ENCODE data around the gene DVL3. TPM values are rescaled to one million over a fixed set of nuclear protein-coding genes. Genes with fewer than 3 reads are reported as not detected.

DVL3 gene
- total RNA-seq, 4 donors from 2014 or later = 36.5 to 58.1 (median 48.0) TPM

DNA sequence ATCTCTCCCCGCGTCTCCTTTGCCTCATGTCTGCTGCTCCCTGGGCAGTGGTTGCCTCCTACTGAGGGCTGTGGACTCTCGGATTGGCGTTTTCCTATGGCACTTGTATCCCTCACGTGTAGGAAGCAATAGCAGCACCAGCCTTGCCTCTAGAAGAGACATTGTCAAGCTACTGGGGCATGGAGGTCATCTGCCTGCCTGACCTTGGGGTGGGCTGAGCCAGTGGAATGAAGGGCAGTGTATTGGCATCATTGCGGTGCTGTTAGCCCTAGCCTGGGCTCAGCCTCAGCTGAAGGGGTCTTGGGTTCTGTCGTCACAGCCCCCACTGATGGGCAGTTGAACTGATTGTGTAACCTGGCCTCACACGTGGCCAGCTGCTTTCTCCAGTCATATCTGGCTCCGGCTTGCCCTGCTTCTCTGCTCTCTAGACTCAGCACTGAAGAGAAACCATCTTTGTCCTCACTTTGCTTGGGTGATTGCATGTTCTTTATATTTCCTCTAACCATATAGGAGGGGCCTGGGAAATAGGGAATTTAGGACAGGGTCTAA, 38.9 kb downstream of the DVL3 start:
- intact Hi-C loops (cut with DNase I; ENCODE audit: low total_unique reads) = no loop called here
- TF ChIP-seq POLR2A (IDR thresholded peaks at IDR 0.05) = no peak
- in situ Hi-C loops (cut with MboI; ENCODE audit: low sequenced_read_pairs in 4 of 4) = no loop called here
- Histone ChIP-seq H3K36me3 (peaks cover 0 to 69% of the 10 kb centered on the region in 2 donors), H3K4me3 (no peak overlapping the region), H3K27ac (no peak overlapping the region), H3K27me3 (no peaks in the 10 kb centered on the region), H3K4me1 (no peaks in the 10 kb centered on the region), H3K9me3 (no peaks in the 10 kb centered on the region)
- ATAC-seq (no peak), DNase-seq (no peak)

DNA sequence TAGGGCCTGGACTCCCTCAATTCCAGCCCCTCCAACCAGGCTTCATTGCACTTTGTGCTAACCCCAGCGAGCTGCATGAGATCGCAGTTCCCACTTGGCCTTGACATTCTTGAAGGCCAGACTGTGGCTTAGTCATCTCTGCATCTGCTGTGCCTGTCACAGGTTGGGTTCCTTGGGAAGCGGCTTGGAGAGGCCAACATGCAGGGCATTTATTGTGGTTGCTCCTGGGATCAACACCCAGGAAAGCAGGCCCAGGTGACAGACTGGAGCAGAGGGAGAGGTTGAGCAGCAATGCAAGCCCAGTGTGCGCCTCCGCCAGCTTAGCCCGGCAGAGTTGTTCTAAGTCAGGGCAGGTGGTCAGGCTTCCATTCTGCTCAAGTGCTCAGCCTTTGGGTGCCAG, 41.4 kb downstream of the DVL3 start:
- intact Hi-C loops (cut with DNase I; ENCODE audit: low total_unique reads) (no loop called here), in situ Hi-C loops (cut with MboI; ENCODE audit: low sequenced_read_pairs in 4 of 4) (no loop called here)
- peak in 1 of 2 donors; percentile 51 for ATAC-seq

GRCh38 chr3:184198509-184198908, 43.3 kb downstream of the DVL3 start:
- H3K36me3 ChIP-seq = peaks cover 0 to 24% of the 10 kb centered on the region in 2 donors
- H3K27ac ChIP-seq = no peak overlapping the region
- H3K4me1 ChIP-seq = no peaks in the 10 kb centered on the region
- TF ChIP-seq, protein P1, sequence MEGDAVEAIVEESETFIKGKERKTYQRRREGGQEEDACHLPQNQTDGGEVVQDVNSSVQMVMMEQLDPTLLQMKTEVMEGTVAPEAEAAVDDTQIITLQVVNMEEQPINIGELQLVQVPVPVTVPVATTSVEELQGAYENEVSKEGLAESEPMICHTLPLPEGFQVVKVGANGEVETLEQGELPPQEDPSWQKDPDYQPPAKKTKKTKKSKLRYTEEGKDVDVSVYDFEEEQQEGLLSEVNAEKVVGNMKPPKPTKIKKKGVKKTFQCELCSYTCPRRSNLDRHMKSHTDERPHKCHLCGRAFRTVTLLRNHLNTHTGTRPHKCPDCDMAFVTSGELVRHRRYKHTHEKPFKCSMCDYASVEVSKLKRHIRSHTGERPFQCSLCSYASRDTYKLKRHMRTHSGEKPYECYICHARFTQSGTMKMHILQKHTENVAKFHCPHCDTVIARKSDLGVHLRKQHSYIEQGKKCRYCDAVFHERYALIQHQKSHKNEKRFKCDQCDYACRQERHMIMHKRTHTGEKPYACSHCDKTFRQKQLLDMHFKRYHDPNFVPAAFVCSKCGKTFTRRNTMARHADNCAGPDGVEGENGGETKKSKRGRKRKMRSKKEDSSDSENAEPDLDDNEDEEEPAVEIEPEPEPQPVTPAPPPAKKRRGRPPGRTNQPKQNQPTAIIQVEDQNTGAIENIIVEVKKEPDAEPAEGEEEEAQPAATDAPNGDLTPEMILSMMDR (IDR thresholded peaks at IDR 0.05 in 4 of 5, conservative IDR thresholded peaks at IDR 0.05 in 1 of 5) = no peak
- TF ChIP-seq POLR2A (IDR thresholded peaks at IDR 0.05) = no peak
- intact Hi-C loops (cut with DNase I; ENCODE audit: low total_unique reads) (no loop called here), in situ Hi-C loops (cut with MboI; ENCODE audit: low sequenced_read_pairs in 4 of 4) (no loop called here)
- H3K27me3 ChIP-seq = no peaks in the 10 kb centered on the region
- H3K4me3 ChIP-seq = no peak overlapping the region
- DNase-seq (no peak), ATAC-seq (no peak)
- no peaks in the 10 kb centered on the region for H3K9me3 ChIP-seq

More for the DNA sequence above, 41.4 kb downstream of the DVL3 start:
- no peak for TF ChIP-seq POLR2A (IDR thresholded peaks at IDR 0.05)
- TF ChIP-seq, protein P1 (IDR thresholded peaks at IDR 0.05 in 4 of 5, conservative IDR thresholded peaks at IDR 0.05 in 1 of 5) = no peak
- Histone ChIP-seq H3K4me1 (no peaks in the 10 kb centered on the region), H3K36me3 (peaks cover 0 to 44% of the 10 kb centered on the region in 2 donors), H3K27ac (no peak overlapping the region), H3K27me3 (no peaks in the 10 kb centered on the region), H3K9me3 (no peaks in the 10 kb centered on the region), H3K4me3 (no peak overlapping the region)
- DNase-seq = no peak

GRCh38 chr3:184200825-184201224, 45.6 kb downstream of the DVL3 start:
- no peaks in the 10 kb centered on the region for H3K27me3 ChIP-seq
- in situ Hi-C loops (cut with MboI; ENCODE audit: low sequenced_read_pairs in 4 of 4) (no loop called here), intact Hi-C loops (cut with DNase I; ENCODE audit: low total_unique reads) (no loop called here)
- H3K4me1 ChIP-seq = no peaks in the 10 kb centered on the region
- ATAC-seq = no peak
- no peak overlapping the region for H3K4me3 ChIP-seq
- peaks cover 0 to 1% of the 10 kb centered on the region in 2 donors for H3K36me3 ChIP-seq
- H3K9me3 ChIP-seq = no peaks in the 10 kb centered on the region
- DNase-seq = no peak
- H3K27ac ChIP-seq = no peak overlapping the region
- TF ChIP-seq POLR2A (IDR thresholded peaks at IDR 0.05) = no peak

GRCh38 chr3:184203526-184203925, 48.3 kb downstream of the DVL3 start:
- H3K27ac ChIP-seq = no peak overlapping the region
- no peaks in the 10 kb centered on the region for H3K9me3 ChIP-seq
- TF ChIP-seq, protein P1 (IDR thresholded peaks at IDR 0.05 in 4 of 5, conservative IDR thresholded peaks at IDR 0.05 in 1 of 5) = no peak
- TF ChIP-seq POLR2A (IDR thresholded peaks at IDR 0.05) = no peak
- in situ Hi-C loops (cut with MboI; ENCODE audit: low sequenced_read_pairs in 4 of 4) = no loop called here
- H3K36me3 ChIP-seq = no peaks in the 10 kb centered on the region
- no peaks in the 10 kb centered on the region for H3K27me3 ChIP-seq
- ATAC-seq (no peak), DNase-seq (no peak)
- no peak overlapping the region for H3K4me3 ChIP-seq
- intact Hi-C loops (cut with DNase I; ENCODE audit: low total_unique reads) = no loop called here
- no peaks in the 10 kb centered on the region for H3K4me1 ChIP-seq

Measured in gastrocnemius medialis (tissue), 4 donors.